ENCODE data around the gene CCDC171.

GRCh38 chr9:15711531-15711930 lies 158.7 kb downstream of the CCDC171 start:
- TF ChIP-seq CTCF (IDR thresholded peaks at IDR 0.05): no peak
- no peak for TF ChIP-seq POLR2A (IDR thresholded peaks at IDR 0.05)

Measured in prostate gland (tissue), 2 donors.